Activated CD8-positive, alpha-beta memory T cell treated with anti-CD3 and anti-CD28 coated beads, Interleukin-2, amount 10 ng/mL, durations not matched to agents 7 days and 5 days (primary cell): ENCODE data around the gene SLC25A21. TPM values are rescaled to one million over a fixed set of nuclear protein-coding genes. Genes with fewer than 3 reads are reported as not detected.
"Not testable (repeated sequence)": the region's sequence is repeated elsewhere in the genome, so short reads cannot be mapped to it uniquely, and the experiment has no call there.

Experiments used
- ATAC-seq: fragments of 150-1000 bp; cut with Tn5 transposase; one replicate; pipeline ENCODE4 v1.10.0; 2021; ENCODE audit warnings: moderate library complexity
- CTCF ChIA-PET: fragments of 350-600 bp; sonication (Branson Sonifier 250); formaldehyde crosslinking; loops from one replicate; lab custom pipeline; 2021; ENCODE audit warnings: antibody characterized with exemption; lab: Charles Lee
- DNase-seq: peaks from one replicate; pipeline ENCODE4 v3.0.0-alpha.2; 2020
- H3K27ac Mint-ChIP-seq: one replicate; pipeline ENCODE4 v1.8.0; 2021; ENCODE audit warnings: mild to moderate bottlenecking, mixed read lengths
- H3K27me3 Mint-ChIP-seq: one replicate; pipeline ENCODE4 v1.8.0; 2021; ENCODE audit warnings: mixed read lengths
- H3K36me3 Mint-ChIP-seq: one replicate; pipeline ENCODE4 v1.8.0; 2021; ENCODE audit warnings: mild to moderate bottlenecking, mixed read lengths
- H3K4me1 Mint-ChIP-seq: one replicate; pipeline ENCODE4 v1.8.0; 2021; ENCODE audit warnings: mixed read lengths
- H3K4me3 Mint-ChIP-seq: one replicate; pipeline ENCODE4 v1.8.0; 2021; ENCODE audit warnings: mild to moderate bottlenecking, moderate library complexity, mixed read lengths
- H3K9me3 Mint-ChIP-seq: one replicate; pipeline ENCODE4 v1.8.0; 2022; ENCODE audit warnings: low read depth, mixed read lengths
- total RNA-seq, 2 experiments: library from RNA; stranded (reverse); gene quantifications; one replicate each; pipeline ENCODE4 v1.2.3, GENCODE V29; 2021

SLC25A21 gene
- total RNA-seq, 2 experiments from 2014 or later = not detected

DNA sequence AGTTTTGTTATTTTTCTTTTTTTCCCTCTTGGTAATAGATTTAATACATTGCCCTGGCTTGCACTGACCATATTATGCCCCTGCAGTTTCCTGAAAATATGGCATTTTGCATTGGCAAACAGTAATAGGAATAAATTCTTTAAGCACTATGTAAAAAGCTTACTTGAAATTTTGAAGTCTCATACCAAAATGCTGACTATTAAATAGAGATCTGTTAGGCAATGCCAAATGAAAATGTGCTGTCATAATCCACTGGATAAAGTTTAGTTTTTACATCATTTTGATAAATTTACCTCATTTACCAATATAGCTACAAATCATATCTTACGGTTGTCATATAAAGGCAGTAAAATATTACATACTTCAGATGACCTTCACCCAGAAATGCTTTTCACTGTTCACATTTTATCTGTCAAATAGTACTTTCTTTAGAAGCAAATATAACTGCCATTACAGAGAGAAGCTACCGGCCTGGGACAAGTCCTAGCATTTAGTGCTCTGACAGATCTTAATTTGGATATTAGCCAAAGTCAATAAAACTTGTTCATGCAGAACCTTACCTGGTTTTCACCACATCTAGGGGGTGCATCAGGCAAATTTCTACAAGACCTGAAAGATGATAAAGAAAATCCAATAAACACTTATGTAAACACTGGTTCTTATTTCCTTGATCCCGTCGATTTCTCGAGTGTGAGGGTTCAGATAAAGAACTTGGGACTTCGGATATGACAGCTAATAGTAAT, 297.8 kb downstream of the SLC25A21 start:
- no peaks in the 10 kb centered on the region for H3K4me1 Mint-ChIP-seq
- ATAC-seq (no peak), DNase-seq (no peak)
- H3K27me3 Mint-ChIP-seq = no peaks in the 10 kb centered on the region
- H3K9me3 Mint-ChIP-seq = peaks cover 3% of the 10 kb centered on the region
- no peak overlapping the region for H3K27ac Mint-ChIP-seq
- H3K4me3 Mint-ChIP-seq = no peak overlapping the region
- CTCF ChIA-PET = no interaction called here
- no peaks in the 10 kb centered on the region for H3K36me3 Mint-ChIP-seq

- ATAC-seq = no peak
- CTCF ChIA-PET = no interaction called here
Measured at GRCh38 chr14:36870776-36871175, 301.6 kb downstream of the SLC25A21 start.

GRCh38 chr14:36869125-36869524, 303.3 kb downstream of the SLC25A21 start:
- Mint-ChIP-seq H3K27me3 (no peaks in the 10 kb centered on the region), H3K27ac (no peak overlapping the region), H3K36me3 (no peaks in the 10 kb centered on the region), H3K9me3 (peaks cover 3% of the 10 kb centered on the region), H3K4me3 (no peak overlapping the region), H3K4me1 (no peaks in the 10 kb centered on the region)
- DNase-seq (no peak), ATAC-seq (no peak)
- CTCF ChIA-PET = no interaction called here

More at GRCh38 chr14:36870776-36871175, 301.6 kb downstream of the SLC25A21 start:
- H3K36me3 Mint-ChIP-seq = no peaks in the 10 kb centered on the region
- no peak for DNase-seq
- H3K27me3 Mint-ChIP-seq = no peaks in the 10 kb centered on the region
- peaks cover 3% of the 10 kb centered on the region for H3K9me3 Mint-ChIP-seq
- H3K4me3 Mint-ChIP-seq = no peak overlapping the region
- no peak overlapping the region for H3K27ac Mint-ChIP-seq
- H3K4me1 Mint-ChIP-seq = no peaks in the 10 kb centered on the region

GRCh38 chr14:36866867-36867266, 305.5 kb downstream of the SLC25A21 start:
- Mint-ChIP-seq H3K36me3 (no peaks in the 10 kb centered on the region), H3K4me1 (no peaks in the 10 kb centered on the region), H3K27me3 (no peaks in the 10 kb centered on the region), H3K9me3 (no peaks in the 10 kb centered on the region), H3K4me3 (no peak overlapping the region), H3K27ac (no peak overlapping the region)
- CTCF ChIA-PET = no interaction called here
- ATAC-seq = no peak
- DNase-seq = no peak

DNA sequence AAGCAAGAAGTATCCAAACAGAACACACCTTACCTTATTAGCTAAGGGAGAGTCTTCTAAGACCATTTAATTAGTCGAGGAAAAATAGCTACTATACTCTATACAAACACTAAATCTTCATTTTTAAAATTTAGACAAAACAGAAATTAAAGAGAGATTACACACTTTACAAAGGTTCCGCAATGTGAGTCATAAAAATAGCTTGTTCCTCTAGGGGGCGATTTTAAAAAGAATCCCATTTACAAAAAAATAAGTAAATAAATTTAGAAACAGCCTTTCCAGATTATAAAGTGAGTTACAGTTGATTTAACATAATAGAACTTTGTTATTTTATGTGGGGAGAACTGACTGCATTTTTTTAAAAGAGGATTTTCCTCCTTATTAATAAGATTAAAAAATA, 309.1 kb downstream of the SLC25A21 start:
- peaks cover 1% of the 10 kb centered on the region for H3K9me3 Mint-ChIP-seq
- no peak for DNase-seq
- no peaks in the 10 kb centered on the region for H3K36me3 Mint-ChIP-seq
- no peaks in the 10 kb centered on the region for H3K4me1 Mint-ChIP-seq
- no peak overlapping the region for H3K4me3 Mint-ChIP-seq
- CTCF ChIA-PET = no interaction called here
- H3K27ac Mint-ChIP-seq = no peak overlapping the region
- no peak for ATAC-seq
- no peaks in the 10 kb centered on the region for H3K27me3 Mint-ChIP-seq

GRCh38 chr14:36862237-36862636, 310.2 kb downstream of the SLC25A21 start:
- H3K27me3 Mint-ChIP-seq, H3K36me3 Mint-ChIP-seq, ATAC-seq, H3K4me1 Mint-ChIP-seq, H3K9me3 Mint-ChIP-seq, H3K4me3 Mint-ChIP-seq, CTCF ChIA-PET, H3K27ac Mint-ChIP-seq, DNase-seq: not testable (repeated sequence)

- no peak overlapping the region for H3K4me3 Mint-ChIP-seq
- H3K27me3 Mint-ChIP-seq = no peaks in the 10 kb centered on the region
- peaks cover 3% of the 10 kb centered on the region for H3K9me3 Mint-ChIP-seq
- DNase-seq (no peak), ATAC-seq (no peak)
- no peak overlapping the region for H3K27ac Mint-ChIP-seq
- H3K36me3 Mint-ChIP-seq = no peaks in the 10 kb centered on the region
- CTCF ChIA-PET = no interaction called here
- H3K4me1 Mint-ChIP-seq = no peaks in the 10 kb centered on the region
Measured at GRCh38 chr14:36860831-36861230, 311.6 kb downstream of the SLC25A21 start.

DNA sequence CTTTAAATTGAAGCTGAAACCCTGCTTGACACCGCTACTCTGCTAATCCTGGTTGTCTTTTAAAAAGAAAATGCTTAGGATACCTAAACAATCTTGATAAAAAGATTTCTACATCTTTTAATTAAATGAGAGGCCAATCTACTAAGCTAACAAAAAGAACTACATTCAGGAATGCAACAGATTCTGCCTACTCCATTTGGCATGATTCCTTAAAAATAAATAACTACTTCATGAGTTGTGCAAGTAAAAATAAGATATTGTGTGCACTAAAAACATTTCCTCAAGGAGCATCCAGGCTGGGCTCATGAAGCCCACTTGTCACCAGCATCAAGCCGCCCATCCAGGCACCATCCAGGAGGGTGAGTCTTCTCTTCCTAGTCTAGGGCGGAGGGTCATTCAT, 313.3 kb downstream of the SLC25A21 start:
- Mint-ChIP-seq H3K9me3 (peaks cover 3% of the 10 kb centered on the region), H3K27ac (no peak overlapping the region), H3K27me3 (no peaks in the 10 kb centered on the region), H3K4me1 (no peaks in the 10 kb centered on the region), H3K4me3 (no peak overlapping the region), H3K36me3 (no peaks in the 10 kb centered on the region)
- no peak for ATAC-seq
- CTCF ChIA-PET = no interaction called here
- no peak for DNase-seq

- no peak for DNase-seq
- CTCF ChIA-PET = no interaction called here
- H3K27ac Mint-ChIP-seq = no peak overlapping the region
- no peaks in the 10 kb centered on the region for H3K4me1 Mint-ChIP-seq
- H3K4me3 Mint-ChIP-seq = no peak overlapping the region
- no peaks in the 10 kb centered on the region for H3K36me3 Mint-ChIP-seq
- no peaks in the 10 kb centered on the region for H3K27me3 Mint-ChIP-seq
- no peak for ATAC-seq
- peaks cover 3% of the 10 kb centered on the region for H3K9me3 Mint-ChIP-seq
Measured at GRCh38 chr14:36857842-36858445, 314.5 kb downstream of the SLC25A21 start.

GRCh38 chr14:36857136-36857535, 315.3 kb downstream of the SLC25A21 start:
- Mint-ChIP-seq H3K27me3 (no peaks in the 10 kb centered on the region), H3K4me1 (no peaks in the 10 kb centered on the region), H3K4me3 (no peak overlapping the region), H3K27ac (no peak overlapping the region), H3K9me3 (peaks cover 3% of the 10 kb centered on the region), H3K36me3 (no peaks in the 10 kb centered on the region)
- ATAC-seq (no peak), DNase-seq (no peak)
- CTCF ChIA-PET = no interaction called here

GRCh38 chr14:36856095-36856878, 316.1 kb downstream of the SLC25A21 start:
- H3K4me3 Mint-ChIP-seq = no peak overlapping the region
- CTCF ChIA-PET = no interaction called here
- ATAC-seq (no peak), DNase-seq (no peak)
- H3K27me3 Mint-ChIP-seq = no peaks in the 10 kb centered on the region
- no peaks in the 10 kb centered on the region for H3K4me1 Mint-ChIP-seq
- peaks cover 3% of the 10 kb centered on the region for H3K9me3 Mint-ChIP-seq
- no peaks in the 10 kb centered on the region for H3K36me3 Mint-ChIP-seq
- H3K27ac Mint-ChIP-seq = no peak overlapping the region

DNA sequence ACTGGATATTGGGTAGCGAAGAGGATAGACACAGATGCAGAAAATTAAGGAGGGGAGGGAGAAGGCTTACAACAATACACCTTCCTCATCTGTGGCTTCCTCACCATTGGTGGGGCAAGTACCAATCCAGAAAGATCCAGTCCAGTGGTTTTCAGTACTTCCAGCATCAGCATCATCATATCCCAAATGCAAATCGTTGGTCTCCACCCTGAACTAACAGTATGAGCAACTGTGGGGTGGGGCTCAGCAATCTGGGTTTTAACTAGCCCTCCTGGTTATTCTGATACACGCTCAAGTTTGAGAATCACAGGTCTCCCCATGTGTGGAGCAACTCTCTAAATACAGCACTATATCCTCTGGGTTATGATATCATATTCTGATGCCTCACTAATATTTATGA, 317.0 kb downstream of the SLC25A21 start:
- H3K27me3 Mint-ChIP-seq = no peaks in the 10 kb centered on the region
- no peak for DNase-seq
- no peak overlapping the region for H3K27ac Mint-ChIP-seq
- no peak for ATAC-seq
- no peak overlapping the region for H3K4me3 Mint-ChIP-seq
- CTCF ChIA-PET = no interaction called here
- peaks cover 2% of the 10 kb centered on the region for H3K9me3 Mint-ChIP-seq
- H3K36me3 Mint-ChIP-seq = no peaks in the 10 kb centered on the region
- no peaks in the 10 kb centered on the region for H3K4me1 Mint-ChIP-seq

DNA sequence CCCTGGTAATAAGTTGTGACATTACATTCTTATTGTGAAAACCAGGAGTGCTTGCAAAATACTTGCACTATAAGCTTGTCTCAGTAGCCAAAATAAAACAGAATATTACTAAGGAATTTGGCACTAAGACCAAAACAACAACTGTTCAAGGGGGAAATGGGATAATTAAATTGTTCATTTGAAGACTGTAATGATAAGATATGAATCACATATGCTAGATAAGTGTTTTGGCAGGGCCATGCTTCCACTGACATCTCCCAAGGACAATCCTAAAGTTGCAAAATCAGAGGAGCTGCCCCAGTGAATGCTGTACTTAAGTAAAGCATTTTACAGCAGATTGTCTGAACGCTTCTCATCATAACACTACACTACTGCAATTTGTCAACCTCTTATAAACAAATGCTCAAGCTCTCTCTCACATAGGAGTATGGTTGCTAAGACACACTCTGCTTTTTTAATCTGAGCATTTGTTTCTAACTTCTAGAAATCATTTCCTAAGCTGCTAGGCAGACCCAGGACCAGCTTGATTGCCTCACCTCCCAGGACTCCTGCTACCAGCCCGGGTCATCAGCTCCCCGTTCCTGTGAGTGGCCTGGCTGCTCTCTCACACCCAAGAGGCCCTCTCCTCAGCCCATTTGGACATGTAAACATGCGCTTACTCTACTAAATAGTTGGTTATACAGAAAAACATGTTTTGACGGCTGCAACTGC, 319.3 kb downstream of the SLC25A21 start:
- Mint-ChIP-seq H3K4me1 (no peaks in the 10 kb centered on the region), H3K27ac (no peak overlapping the region), H3K4me3 (no peak overlapping the region)

More for the DNA sequence above, 319.3 kb downstream of the SLC25A21 start:
- CTCF ChIA-PET = no interaction called here
- H3K9me3 Mint-ChIP-seq = peaks cover 2% of the 10 kb centered on the region
- no peak for ATAC-seq
- no peaks in the 10 kb centered on the region for H3K36me3 Mint-ChIP-seq
- no peaks in the 10 kb centered on the region for H3K27me3 Mint-ChIP-seq
- DNase-seq = no peak
